Pons (tissue), 1 donor: ENCODE data around the gene EPM2A.

Source experiments
- DNase-seq: peaks from one replicate; pipeline ENCODE4 v3.0.0-alpha.2; 2016; ENCODE audit warnings: low spot score

EPM2A gene

GRCh38 chr6:145603424-145603833, 131.9 kb downstream of the EPM2A start:
- no peak for DNase-seq

- no peak for DNase-seq
These were observed 132.5 kb downstream of the EPM2A start for GRCh38 chr6:145602726-145603326.

GRCh38 chr6:145601397-145601796, 133.9 kb downstream of the EPM2A start:
- no peak for DNase-seq

GRCh38 chr6:145600299-145600698, 135.0 kb downstream of the EPM2A start:
- no peak for DNase-seq

GRCh38 chr6:145588981-145589380, 146.3 kb downstream of the EPM2A start:
- DNase-seq = peak; percentile 16

GRCh38 chr6:145587334-145587733, 148.0 kb downstream of the EPM2A start:
- peak; percentile 16 for DNase-seq

GRCh38 chr6:145583753-145584152, 151.6 kb downstream of the EPM2A start:
- DNase-seq = no peak
